GF-D8 (cell line): Measurements from ENCODE around the gene SHISA6.
"Not testable (repeated sequence)": the region's sequence is repeated elsewhere in the genome, so short reads cannot be mapped to it uniquely, and the experiment has no call there.

Source experiments
- DNase-seq: peaks from one replicate; lab custom pipeline; 2025; lab: John Stamatoyannopoulos, UW

The SHISA6 gene

DNA sequence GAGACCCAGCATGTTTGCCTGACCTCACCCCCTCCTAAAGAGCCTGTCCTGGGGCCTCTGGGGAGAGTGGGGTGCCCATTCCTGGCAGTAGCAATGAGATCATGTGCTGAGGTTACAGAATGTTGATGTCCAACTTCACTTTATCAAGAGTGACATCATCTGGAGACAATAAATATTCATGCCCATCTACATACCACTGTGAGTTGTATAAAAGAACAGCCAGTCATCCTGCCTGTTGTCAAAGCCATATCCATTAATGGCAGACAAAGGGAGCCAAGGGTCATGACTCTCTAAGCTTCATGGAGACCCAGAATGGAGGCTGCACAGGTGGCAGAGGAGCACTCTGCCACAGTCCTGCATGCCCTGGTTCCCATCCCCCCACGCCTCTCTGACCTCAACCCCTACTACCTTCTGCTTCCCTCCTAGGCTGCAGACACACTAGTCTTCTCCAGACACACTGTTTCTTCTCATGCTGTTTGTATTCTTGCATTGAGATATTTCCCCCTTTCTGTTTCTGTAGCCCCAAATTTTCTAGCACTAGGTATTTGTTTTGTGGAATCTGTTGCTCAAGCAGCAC lies 27.1 kb downstream of the SHISA6 start:
- no peak for DNase-seq

DNA sequence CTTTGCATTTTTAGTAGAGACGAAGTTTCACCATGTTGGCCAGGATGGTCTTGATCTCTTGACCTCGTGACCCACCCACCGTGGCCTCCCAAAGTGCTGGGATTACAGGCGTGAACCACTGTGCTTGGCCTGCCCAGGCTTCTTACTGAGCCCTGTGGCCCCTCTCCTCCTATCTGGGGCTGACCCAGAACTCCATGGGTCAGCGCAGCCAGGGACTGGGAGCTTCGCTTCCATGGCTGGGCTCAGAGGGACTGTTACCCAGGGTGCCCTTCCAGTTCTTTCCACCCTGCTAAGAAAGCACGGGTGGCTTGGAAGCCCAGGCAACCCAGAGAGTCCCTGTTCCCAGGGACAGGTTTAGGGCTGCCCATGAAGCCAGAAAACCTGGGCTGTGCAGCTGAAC lies 28.2 kb downstream of the SHISA6 start:
- DNase-seq = no peak

DNA sequence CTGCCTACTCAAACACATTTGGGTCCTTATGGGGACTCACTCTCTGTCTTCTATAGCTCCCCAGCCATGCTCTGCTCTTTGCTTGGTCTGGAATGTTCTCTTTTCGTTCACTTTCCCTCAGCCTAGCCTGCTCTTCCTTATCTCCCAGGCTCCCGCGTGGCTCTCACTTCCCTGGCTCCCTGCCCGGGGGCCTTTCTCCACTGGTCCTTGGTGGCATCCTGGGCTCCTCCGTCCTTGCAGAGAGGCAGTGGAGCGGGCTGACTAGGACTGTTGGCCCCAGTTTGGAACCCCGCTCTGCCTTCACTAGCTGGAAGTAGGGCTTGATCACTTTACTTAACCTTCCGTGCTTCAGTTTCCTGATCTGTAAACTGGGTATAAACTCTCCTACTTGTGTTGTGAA lies 31.2 kb downstream of the SHISA6 start:
- DNase-seq = no peak

DNA sequence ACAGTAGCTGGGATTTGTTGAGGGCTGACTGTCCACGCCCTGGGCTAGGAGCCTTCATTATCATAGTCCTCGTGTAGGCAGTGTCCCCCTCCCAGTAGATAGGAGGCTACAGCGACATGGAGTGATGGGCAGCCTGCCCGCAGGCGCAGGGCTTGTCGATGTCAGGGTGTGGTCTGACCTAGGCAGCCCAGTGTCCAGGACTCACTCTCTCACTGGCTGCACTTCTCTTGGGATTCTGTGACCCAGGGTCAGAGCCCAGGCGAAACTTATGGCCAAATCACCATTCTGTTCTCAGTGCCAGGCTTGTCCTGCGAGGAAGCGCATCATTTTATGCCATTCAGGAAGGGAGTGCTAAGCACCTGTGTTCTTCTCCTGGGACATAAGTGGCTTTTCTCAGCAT lies 32.6 kb downstream of the SHISA6 start:
- DNase-seq = no peak

DNA sequence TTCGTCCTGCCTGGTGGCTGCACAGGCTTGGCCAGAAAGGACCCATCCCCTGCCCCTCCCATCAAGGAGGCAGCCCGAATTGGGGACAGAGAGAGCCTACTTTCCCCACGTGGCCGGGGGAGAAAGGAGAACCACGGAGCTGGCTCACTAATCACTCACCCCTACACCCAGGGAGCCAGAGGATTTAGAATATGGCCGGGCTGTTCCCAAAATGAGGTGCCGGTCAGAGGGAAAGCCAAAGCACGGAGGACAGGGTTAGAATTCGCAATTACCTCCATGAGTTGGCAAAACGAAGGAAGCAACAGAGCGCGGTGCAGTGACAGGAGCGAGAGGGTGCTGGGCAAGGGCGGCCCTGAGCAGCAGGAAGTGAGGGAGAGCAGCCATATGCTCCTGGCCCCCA lies 33.1 kb downstream of the SHISA6 start:
- no peak for DNase-seq

DNA sequence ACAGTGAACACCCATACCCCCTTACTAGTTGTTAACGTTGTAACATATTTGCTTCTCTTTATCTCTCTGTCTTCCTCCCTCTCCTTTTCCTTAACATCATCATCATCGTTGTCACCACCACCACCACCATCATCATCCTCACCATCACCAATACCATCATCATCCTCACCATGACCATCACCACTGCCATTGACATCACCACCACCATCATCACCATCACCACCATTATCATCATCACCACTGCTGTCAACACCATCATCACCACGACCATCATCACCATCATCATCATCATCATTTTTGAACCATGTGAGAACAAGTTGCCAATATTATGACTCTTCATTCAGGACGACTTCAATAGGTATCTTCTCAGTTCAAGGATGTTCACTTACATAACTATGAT lies 35.5 kb downstream of the SHISA6 start:
- DNase-seq = no peak

DNA sequence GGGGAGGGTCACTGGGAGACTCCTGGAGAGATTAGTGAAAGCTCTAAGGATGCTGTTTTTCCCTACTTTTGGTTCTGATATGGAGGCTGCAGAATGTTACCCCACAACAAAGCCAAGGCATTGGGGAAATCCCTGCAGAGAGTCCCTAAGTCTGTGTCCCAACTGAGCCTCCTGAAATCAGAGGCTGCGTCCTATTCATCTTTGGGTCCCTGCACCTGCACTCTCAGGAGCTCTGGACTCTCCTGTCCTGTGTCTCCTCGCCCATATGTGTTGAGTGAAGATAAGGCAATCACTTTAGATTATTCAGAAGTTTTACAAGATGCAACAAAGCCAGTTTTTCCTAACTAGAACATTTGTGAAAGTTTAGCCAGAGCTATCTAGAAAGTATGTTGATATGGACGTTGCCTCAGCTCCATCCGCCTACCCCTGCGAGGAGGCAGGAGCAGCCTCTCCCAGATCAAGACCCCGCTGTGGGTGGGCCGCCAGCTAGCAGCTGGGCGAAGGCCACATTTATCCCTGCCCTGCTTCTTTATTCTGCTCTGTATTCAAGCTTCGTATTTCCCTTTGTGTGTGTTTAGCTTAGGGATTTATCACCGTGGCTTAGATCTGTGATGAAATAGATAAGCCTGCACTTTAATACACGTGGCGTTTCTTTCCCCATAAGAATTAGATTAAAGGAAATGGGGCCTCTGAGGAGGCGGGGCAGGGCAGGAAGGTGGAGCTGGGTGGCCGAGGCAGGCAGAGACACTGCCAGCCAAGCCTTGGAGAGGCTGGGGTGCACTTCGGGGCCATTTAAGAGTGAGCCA lies 37.4 kb downstream of the SHISA6 start:
- DNase-seq = no peak

DNA sequence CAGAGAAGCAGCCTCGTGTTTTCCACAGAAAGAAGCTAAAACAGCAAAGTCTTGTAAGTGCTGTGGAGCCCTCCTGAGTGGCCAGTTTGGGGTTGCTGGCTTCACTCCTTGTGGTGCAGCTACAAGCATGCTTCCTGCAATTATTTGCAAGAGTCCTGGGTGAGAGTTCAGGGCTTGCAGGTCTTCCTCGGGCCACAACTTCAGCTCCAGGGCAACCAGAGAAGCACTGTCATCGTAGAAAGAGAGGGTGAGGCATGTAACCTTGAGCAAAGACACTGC lies 37.9 kb downstream of the SHISA6 start:
- no peak for DNase-seq

DNA sequence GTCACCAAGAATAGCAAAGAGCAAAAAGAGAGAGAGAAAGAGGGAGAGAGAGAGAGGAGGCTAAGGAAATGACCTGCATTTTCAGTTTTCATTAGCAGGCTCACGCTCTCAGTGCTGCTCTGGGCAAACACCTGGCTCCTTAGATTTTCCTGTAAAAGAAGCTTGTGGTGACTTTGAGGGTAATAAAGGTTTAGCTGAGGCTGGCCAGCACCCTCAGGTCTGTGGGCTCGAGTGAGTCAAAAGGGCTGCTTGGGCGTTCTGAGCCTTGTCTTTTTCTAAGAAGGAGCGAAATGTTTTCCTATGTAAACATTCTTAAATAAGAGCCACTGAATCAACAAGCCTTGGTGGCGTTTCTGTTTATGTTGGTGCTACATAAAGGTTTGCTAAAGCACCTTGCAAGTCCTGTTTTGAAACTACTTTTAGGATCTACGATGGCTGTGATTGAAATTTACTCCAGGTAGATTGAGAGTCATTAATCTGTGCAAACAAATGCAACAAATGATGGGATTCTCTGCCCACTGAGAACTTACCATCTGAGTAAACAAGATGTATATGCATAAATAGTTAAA lies 38.8 kb downstream of the SHISA6 start:
- no peak for DNase-seq

DNA sequence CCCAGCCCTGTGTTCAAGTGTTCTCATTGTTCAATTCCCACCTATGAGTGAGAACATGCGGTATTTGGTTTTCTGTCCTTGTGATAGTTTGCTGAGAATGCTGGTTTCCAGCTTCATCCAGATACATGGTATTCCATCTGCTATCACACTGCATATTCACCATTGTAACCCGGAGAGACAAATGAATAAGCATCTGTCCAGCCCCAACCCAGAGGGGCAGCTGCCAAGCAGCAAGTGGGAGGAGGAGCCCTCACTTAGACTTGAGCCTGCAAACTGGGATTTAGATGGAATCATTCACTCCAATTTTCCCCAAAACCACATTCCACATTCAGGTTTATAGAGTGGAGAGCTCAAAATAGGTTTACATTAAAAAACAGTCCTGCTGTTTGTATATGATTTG lies 41.6 kb downstream of the SHISA6 start:
- DNase-seq = no peak

DNA sequence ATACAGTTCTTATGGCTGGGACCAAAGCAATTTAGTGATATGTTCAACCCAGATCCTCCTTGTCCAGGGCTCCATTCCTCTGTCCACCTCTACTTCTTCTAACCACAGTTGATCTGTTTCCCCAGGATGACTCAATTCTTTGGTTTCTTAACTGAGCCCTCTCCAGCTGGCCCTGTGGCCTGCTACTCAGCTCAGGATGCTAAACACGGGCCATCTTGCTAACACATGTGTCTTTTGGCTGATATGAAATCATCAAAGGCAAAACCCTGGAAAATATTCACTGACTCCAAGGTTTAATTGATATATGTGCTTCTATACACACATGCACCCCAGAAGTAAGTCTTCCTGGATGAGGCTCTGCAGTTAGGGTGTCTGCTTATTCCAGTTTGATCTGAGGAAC lies 43.8 kb downstream of the SHISA6 start:
- DNase-seq = no peak

DNA sequence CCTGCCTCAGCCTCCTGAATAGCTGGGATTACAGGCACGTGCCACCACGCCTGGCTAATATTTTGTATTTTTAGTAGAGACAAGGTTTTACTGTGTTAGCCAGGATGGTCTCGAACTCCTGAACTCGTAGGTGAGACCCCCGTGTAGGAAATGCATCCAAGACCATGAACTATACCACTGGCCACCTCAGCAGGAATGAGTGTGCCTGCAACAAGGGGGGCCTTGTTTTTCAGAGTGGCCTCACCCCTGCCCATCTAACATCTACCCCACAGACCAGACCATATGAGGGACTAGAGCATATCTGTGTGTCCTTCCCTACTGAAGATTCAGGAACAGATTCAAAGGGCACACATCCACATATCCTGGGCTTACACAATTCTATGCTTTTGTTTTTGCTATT lies 44.9 kb downstream of the SHISA6 start:
- no peak for DNase-seq

DNA sequence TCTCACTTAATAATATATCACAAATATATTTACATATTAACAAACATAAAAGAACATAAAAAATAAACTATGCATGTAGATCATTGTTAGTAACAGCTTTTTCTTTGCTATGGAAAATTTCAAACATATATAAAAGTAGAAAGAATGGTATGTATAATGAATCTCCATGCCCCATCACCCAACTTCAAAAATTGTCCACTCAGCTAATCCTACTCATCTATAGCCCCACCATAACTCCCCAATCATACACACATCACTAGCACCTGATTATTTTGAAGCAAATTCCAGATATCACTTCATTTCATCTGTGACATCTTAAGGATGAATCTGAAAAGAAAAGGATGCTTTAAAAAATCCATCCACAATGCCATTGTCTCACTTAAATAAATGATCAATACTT lies 46.8 kb downstream of the SHISA6 start:
- no peak for DNase-seq

DNA sequence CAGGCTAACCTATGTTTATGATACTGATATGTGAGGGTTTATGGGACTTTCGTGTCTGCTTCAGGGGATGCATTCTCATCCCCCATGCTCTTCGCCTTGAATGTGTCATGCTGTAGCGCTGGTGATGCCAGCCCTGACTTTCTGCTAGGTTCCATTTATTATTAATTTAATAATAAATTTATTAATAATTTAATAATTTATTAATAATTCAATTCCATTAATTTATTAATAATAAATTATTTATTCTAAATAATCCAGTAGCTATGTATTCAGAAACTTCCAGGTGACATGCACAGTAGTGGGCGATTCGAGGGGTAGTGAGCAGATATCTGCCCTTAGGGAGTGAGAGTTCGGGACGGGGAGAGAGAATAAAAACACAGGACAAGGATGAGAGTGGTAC lies 49.8 kb downstream of the SHISA6 start:
- DNase-seq = no peak

DNA sequence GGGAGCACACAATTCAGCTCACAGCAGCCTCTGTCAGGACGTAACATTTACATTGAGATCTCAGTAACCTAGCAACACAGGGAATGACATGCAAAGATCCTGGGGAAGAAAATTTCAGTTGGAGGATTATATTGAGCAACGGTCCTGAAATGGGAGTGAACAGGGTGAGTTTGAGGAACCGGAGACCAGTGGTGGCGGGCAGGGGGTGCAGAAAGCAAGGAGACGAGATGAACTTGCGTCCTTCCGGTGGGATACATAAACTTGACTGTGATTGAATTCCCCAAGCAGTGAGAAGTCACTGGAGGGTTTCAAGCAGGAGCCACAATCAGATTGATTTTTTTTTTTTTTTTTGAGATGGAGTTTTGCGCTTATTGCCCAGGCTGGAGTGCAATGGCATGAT lies 51.5 kb downstream of the SHISA6 start:
- no peak for DNase-seq

DNA sequence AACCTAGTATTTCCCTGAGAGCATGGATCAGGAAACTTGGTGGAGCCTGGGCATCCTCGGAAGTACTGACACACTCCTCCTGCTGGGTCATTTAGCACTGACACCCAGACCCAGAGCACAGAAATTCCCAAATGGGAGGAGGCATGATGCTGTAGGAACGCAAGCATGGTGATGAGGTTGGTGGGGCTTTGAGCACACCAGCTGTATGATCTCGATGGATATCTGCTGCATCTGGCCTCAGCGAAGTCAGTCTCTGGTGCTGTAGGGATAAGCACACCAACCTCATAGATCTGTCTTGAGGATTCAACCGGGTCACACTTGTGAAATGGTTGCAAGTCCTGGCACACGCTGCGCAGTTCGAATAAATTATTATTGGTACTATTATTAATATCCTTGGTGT lies 52.5 kb downstream of the SHISA6 start:
- no peak for DNase-seq

DNA sequence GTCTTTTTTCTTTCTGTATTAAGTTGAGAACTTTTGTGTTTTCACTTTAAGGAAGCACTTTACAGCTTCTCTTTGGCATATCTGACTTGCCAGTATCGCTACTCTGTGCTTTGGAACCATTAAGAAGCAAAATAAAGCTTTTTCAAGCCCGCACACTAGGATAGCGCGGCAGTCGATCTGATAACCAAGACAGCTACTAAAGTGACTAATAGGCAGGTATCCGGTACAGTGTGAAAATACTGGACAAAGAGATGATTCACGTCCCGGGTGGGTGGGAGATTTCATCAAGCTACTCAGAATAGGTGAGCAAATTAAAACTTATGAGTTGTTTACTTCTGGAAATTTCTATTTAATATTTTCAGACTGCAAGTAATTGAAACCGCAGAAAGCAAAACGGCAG lies 53.8 kb downstream of the SHISA6 start:
- DNase-seq = no peak

DNA sequence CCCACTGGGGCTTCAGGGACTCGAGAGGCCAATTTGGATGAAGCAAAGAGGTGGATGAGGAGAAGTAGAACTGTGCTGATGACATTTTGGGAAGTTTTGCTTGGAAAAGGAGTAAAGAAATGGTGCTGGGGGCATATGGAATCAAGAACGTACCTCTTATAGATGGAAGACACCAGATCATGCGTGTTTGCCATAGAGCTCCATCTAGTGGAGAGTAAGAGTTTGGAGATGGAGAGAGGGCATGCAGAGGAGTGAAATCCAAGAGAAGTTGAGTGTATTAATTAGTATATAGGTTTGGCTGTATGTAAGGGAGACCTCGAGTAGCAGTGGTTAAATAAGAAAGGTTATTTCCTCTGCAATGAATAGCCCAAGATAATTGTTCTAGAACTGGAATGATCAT lies 56.0 kb downstream of the SHISA6 start:
- no peak for DNase-seq

DNA sequence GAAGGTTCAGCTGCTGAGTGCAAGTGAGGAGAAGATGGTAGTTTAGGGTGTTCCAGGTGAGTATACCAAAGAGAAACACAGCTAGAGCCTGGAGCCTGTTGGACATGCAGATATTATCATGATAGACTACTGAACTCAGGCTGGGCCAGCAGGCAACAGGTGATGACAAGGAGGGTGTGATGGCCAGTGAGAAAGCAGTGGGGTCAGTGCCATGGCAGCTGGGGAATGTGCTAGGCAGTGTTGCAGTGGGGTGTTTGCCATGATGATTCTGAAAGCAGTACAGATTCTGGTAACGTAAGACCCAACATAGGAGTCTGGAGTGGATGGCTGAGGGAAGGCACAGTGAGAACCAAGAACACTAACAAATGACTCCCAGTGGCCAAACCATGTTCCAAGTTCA lies 57.4 kb downstream of the SHISA6 start:
- DNase-seq = no peak

DNA sequence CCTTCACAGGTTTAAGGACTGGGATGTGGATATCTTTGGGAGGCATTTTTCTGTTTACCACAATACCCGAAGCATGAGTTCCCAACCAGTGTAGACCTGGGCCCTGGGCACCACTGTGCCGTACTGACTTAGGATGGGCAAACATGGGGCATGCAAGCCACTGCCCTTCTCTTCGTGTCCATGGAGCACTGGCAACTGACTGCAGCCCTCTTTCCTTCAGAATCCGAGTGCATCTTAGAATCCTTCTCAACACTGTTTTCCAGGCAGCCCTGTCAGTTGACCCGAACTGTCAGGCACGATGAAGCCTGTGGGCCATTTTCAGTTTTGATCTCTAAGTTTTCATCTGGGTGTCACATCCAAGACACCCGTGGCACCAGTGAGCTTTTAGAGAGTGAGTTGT lies 59.2 kb downstream of the SHISA6 start:
- no peak for DNase-seq

DNA sequence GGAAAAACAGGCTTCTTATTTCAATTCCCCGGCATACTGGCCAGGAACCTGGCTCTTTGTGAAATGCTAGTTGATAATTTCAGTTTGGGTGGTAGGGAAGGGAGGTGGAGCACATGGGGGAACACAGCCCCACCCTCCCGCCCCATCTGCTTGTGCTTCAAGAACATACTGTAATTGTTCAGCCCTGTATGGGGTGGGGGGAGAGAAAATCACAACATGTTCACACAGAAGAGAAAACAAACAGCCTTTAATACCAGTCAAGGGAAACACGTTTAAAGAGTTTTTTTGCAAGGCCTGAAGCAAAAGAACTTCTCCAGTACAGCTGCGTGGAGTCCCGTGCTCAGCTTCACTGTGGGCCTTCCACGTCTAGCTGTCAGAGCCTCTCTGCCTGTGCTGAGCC lies 59.7 kb downstream of the SHISA6 start:
- DNase-seq = no peak

DNA sequence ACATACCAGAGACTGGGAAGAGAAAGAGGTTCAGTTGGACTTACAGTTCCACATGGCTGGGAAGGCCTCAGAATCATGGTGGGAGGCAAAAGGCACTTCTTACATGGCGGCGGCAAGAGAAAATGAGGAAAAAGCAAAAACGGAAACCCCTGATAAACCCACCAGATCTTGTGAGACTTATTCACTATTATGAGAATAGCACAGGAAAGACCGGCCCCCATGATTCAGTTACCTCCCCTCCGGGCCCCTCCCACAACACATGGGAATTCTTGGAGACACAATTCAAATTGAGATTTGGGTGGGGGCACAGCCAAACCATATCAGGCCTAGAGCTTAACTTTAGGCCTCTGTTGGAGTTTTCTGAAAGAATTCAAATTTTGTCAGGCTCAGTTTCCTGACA lies 60.9 kb downstream of the SHISA6 start:
- DNase-seq = not testable (repeated sequence)

DNA sequence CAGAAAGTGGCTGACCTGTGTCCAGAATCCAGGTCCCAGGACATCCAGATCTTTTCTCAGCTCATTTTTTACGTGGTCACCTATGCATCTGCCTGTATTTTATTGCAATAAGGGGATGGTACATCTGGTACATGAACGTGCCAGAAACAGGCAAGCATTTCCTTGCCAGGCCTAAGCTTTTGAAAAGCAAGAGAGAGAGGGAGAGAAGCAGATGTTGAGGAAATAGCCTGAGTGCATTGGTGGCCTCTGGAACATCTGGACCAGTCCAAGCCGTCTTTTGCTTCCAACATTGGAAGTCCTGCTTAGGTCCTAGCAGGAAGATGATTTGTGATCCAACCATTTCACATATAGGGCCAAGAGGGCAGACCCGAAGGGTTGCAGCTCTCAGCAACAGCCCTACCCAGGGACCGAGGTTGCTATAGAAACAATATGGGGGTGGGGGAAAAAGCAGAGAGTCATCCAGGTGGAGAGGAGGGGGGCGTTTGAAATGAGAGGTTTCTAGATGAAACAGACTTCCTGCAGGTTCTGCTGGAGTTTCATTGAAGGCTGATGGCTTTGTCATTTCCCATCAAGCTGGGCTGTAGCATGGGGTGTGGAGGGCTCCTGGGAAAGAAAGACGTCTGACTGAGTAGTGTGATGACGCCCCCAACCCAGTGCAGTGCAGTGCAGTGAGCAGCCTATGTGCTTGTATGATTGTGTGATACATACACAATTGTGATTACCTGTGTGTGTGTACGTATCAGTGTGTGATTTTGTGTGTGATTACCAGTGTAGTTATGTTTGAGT lies 61.6 kb downstream of the SHISA6 start:
- no peak for DNase-seq
